HUES64 (cell line): ENCODE measurements around the gene CCDC6.
"Not testable (repeated sequence)": the region's sequence is repeated elsewhere in the genome, so short reads cannot be mapped to it uniquely, and the experiment has no call there.

Experiments
- H3K27ac ChIP-seq: 2 replicates; pipeline ENCODE4 v1.7.0; 2013; ENCODE audit warnings: low read depth, low read length, inconsistent platforms
- H3K27me3 ChIP-seq: 2 replicates; pipeline ENCODE4 v1.6.1; 2013; ENCODE audit warnings: mild to moderate bottlenecking, low read length; ENCODE audit not compliant: insufficient read depth
- H3K36me3 ChIP-seq: 2 replicates; pipeline ENCODE4 v1.6.1; 2013; ENCODE audit warnings: mild to moderate bottlenecking, low read length; ENCODE audit not compliant: insufficient read depth
- H3K4me1 ChIP-seq: 2 replicates; pipeline ENCODE4 v1.6.1; 2013; ENCODE audit warnings: mild to moderate bottlenecking, low read length, moderate library complexity; ENCODE audit not compliant: insufficient read depth
- H3K4me3 ChIP-seq: 2 replicates; pipeline ENCODE4 v1.5.1; 2013; ENCODE audit warnings: mild to moderate bottlenecking, low read length, moderate library complexity
- H3K9ac ChIP-seq: 2 replicates; pipeline ENCODE4 v1.6.1; 2013; ENCODE audit warnings: mild to moderate bottlenecking, low read depth, low read length
- H3K9me3 ChIP-seq: 2 replicates; pipeline ENCODE4 v1.6.1; 2013; ENCODE audit warnings: low read depth, low read length; ENCODE audit not compliant: insufficient read depth
- WGBS: fragments of 150-250, 120-280 bp; methylation state at CpG from one replicate; pipeline ENCODE4 v1.1.7; 2013; ENCODE audit warnings: missing lambda C conversion rate; 5-methylcytosine and 5-hydroxymethylcytosine counted together

CCDC6 gene

DNA sequence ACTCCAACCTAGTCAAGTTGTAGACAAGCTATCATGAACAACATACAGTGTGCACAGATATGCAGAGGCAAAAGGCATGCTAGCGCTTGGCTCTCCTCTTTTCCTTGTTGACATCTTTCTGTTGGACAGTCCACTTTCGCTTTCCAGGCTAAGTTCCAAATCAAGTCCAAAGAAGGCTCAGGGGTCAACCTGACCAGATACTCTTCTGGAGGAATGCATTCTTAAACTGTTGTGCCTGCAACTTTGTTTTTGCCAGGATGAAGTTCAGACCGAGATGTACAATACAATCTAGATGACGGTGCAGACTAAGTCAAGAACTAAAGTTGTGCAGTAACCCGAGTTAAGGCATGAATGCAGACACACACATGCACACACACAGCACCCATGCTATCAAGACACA, 117.4 kb downstream of the CCDC6 start:
- not testable (repeated sequence) for H3K27ac ChIP-seq, H3K27me3 ChIP-seq, H3K9me3 ChIP-seq, H3K4me1 ChIP-seq, H3K9ac ChIP-seq, H3K4me3 ChIP-seq
- WGBS, result 95% methylated on average over 5 of the region's 5 CpGs
- H3K36me3 ChIP-seq, result peaks cover 39% of the 10 kb centered on the region

DNA sequence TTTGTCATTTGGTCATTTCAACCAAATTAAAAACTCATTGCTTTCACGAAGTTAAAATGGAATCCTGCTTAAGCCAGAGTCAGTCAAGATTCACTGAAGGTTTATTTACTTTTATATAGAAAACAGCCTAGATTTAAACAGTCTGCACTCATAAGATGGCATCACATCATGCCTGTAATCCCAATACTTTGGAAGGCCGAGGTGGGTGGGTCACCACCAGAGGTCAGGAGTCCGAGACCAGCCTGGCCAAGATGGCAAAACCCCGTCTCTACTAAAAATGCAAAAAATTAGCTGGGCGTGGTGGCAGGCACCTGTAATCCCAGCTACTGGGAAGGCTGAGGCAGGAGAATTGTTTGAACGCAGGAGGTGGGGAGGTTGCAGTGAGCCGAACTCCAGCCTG, 119.3 kb downstream of the CCDC6 start:
- not testable (repeated sequence) for H3K27ac ChIP-seq, H3K4me3 ChIP-seq, H3K4me1 ChIP-seq, H3K9ac ChIP-seq, H3K9me3 ChIP-seq, H3K27me3 ChIP-seq
- peaks cover 20% of the 10 kb centered on the region for H3K36me3 ChIP-seq
- 86% methylated on average over 6 of the region's 7 CpGs for WGBS

DNA sequence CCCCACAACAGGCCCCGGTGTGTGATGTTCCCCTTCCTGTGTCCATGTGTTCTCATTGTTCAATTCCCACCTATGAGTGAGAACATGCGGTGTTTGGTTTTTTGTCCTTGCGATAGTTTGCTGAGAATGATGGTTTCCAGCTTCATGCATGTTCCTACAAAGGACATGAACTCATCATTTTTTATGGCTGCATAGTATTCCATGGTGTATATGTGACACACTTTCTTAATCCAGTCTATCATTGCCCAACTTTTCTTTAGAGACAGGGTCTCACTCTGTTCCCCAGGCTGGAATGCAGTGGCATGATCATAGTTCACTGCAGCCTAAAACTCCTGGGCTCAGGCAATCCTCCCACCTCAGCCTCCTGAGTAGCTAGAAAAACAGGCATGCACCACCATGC, 120.9 kb downstream of the CCDC6 start:
- H3K4me1 ChIP-seq, H3K27ac ChIP-seq, H3K36me3 ChIP-seq, H3K9me3 ChIP-seq, H3K27me3 ChIP-seq, H3K9ac ChIP-seq, H3K4me3 ChIP-seq: not testable (repeated sequence)
- no CpG with 5 or more reads among the region's 3 CpGs for WGBS

DNA sequence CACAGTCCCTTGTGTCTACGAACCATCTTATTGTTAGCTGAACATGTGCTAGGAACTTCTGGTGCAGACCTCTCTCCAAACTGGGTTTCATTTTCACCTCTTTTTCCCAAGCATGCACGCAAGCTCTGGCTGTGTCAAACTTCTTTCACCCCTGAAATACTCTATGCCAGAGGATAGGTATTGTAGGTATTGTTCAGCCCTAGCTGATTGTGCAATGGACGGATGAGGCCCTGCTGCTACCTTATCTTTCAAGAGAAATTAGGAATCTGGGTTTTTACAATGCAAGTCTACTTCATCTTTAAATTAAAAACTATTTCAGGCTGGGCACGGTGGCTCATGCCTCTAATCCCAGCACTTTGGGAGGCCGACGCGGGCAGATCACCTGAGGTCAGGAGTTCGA, 124.8 kb downstream of the CCDC6 start:
- WGBS, result 91% methylated on average over 8 of the region's 8 CpGs
- no peaks in the 10 kb centered on the region for H3K36me3 ChIP-seq
- no peaks in the 10 kb centered on the region for H3K4me1 ChIP-seq
- H3K4me3 ChIP-seq, result no peak overlapping the region
- H3K27ac ChIP-seq, result no peak overlapping the region
- H3K9me3 ChIP-seq, result peaks cover 11% of the 10 kb centered on the region
- H3K27me3 ChIP-seq, result no peaks in the 10 kb centered on the region
- H3K9ac ChIP-seq, result no peak overlapping the region

DNA sequence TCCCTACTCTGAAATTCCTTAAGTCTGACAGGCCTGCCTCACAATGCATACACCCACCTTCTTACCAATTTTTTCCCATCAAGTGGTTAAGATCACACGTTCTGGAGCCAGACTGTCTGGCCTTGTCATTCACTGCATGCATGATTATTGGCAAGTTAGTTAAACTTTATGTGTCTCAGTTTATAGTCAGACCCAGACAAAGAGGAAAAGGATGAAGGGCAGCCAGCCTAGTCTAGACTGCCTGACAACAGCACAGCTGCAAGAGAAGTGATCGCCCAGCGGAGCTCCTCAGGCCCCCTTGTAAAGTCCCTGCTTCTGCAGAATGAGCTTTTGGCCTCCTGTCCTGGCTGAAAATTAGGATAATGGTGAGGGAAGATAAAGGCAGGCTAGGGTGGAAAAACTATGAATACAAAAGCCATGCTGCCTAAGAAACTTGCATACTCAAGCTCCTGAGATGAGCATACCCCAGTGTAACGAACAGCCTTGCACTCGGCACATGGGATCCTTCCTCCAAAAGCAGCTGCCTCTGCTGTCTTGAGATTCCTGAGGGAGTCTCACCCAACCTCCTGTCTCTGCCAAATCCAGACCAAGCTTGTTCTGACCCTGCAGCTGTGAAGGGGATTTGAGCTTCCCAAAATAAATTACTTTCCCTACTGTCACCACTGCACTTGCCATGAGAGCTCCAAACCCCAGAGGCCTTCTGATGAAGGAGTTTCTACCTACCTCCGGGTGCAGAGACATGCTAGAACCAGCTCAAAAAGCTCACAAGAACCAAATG, 126.4 kb downstream of the CCDC6 start:
- no peaks in the 10 kb centered on the region for H3K36me3 ChIP-seq
- no peak overlapping the region for H3K27ac ChIP-seq
- no peak overlapping the region for H3K9ac ChIP-seq
- H3K27me3 ChIP-seq, result no peaks in the 10 kb centered on the region
- 94% methylated on average over 6 of the region's 6 CpGs for WGBS
- no peaks in the 10 kb centered on the region for H3K4me1 ChIP-seq
- H3K9me3 ChIP-seq, result peaks cover 19% of the 10 kb centered on the region
- H3K4me3 ChIP-seq, result no peak overlapping the region

DNA sequence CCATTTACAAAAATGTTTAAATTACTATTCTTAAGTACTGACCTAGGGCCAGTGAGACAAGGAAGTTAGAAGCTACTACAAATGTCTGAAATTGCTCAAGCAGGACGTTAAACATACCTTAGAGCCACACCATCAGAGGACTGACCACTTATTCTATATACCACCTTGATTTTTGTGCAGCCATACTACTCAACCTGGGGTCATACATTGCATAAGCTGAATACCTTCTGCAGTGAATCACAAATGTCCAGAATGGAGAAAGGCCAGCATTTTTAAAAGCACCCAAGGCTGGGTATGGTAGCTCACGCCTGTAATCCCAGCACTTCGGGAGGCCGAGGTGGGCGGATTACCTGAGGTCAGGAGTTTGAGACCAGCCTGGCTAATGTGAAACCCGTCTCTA, 131.9 kb downstream of the CCDC6 start:
- H3K9me3 ChIP-seq, result peaks cover 39% of the 10 kb centered on the region
- H3K36me3 ChIP-seq, result no peaks in the 10 kb centered on the region
- no peak overlapping the region for H3K27ac ChIP-seq
- H3K4me1 ChIP-seq, result no peaks in the 10 kb centered on the region
- H3K27me3 ChIP-seq, result no peaks in the 10 kb centered on the region
- no peak overlapping the region for H3K4me3 ChIP-seq
- 94% methylated on average over 6 of the region's 6 CpGs for WGBS
- H3K9ac ChIP-seq, result no peak overlapping the region

DNA sequence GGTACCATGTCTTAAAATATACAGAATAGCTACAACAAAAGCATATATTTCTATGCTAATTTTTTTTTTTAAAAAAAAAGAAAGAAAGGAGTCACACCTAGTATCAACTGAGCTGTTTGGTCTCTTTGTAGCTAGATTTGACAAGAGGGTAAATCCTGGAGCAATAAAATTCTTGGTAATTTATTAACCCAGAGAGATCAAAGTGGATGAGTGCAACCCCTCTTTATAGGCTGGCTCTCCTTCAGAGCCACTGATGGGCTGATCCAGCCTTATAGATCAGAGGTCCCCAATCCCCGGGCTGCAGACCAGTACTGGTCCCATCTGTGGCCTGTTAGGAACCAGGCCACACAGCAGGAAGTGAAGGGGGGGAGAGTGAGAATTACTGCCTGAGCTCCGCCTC, 133.3 kb downstream of the CCDC6 start:
- no peak overlapping the region for H3K4me3 ChIP-seq
- 98% methylated on average over 2 of the region's 2 CpGs for WGBS
- peaks cover 39% of the 10 kb centered on the region for H3K9me3 ChIP-seq
- no peak overlapping the region for H3K9ac ChIP-seq
- H3K27ac ChIP-seq, result no peak overlapping the region
- H3K27me3 ChIP-seq, result no peaks in the 10 kb centered on the region
- no peaks in the 10 kb centered on the region for H3K4me1 ChIP-seq
- H3K36me3 ChIP-seq, result no peaks in the 10 kb centered on the region

DNA sequence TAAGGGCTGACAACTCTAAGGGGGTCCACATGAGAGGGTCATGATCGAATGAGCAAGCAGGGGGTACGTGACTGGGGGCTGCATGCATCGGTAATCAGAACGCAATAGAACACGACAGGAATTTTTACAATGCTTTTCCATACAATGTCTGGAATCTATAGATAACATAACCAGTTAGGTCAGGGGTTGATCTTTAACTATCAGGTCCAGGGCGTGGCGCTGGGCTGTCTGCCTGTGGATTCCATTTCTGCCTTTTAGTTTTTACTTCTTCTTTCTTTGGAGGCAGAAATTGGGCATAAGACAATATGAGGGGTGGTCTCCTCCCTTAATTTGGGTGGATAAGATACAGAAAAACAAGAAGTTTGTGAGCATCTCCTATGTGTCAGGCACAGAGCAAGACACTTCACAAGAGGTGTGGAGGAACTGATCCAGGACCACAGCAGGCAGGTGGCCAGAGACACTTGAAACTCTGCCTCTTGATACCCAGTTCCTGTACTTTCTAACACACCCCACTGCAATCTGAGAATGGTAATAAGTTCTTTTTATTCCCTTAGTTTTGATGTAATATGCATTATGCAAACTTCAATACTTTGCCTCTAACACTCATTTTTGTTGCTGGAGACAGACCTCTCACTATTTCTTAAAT, 135.1 kb downstream of the CCDC6 start:
- H3K36me3 ChIP-seq, result no peaks in the 10 kb centered on the region
- H3K9me3 ChIP-seq, result peaks cover 26% of the 10 kb centered on the region
- no peaks in the 10 kb centered on the region for H3K4me1 ChIP-seq
- H3K4me3 ChIP-seq, result no peak overlapping the region
- no peak overlapping the region for H3K9ac ChIP-seq
- 98% methylated on average over 7 of the region's 7 CpGs for WGBS
- no peak overlapping the region for H3K27ac ChIP-seq
- H3K27me3 ChIP-seq, result no peaks in the 10 kb centered on the region

DNA sequence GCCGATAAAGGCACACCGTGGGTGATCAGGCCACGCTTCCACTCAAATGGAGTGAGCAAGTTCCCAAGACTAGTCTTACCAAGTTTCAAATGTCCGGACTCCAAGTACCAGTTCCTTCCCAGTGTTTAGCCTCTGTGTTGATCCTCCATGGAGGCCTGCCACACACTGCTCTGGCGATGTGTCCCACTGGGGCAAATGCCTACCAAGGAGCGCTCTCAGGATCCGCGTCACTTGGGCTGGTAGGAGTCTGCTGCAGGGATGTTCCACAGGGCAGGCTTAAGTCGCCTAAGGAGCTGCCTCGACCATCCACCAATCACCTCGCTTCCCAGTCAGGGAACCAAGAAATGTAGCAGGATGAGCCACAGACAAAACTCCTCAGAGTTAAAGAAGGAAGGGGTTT, 135.7 kb downstream of the CCDC6 start:
- H3K27me3 ChIP-seq, result no peaks in the 10 kb centered on the region
- no peak overlapping the region for H3K9ac ChIP-seq
- H3K4me1 ChIP-seq, result no peaks in the 10 kb centered on the region
- WGBS, result 95% methylated on average over 11 of the region's 11 CpGs
- H3K27ac ChIP-seq, result no peak overlapping the region
- H3K9me3 ChIP-seq, result peaks cover 21% of the 10 kb centered on the region
- H3K4me3 ChIP-seq, result no peak overlapping the region
- H3K36me3 ChIP-seq, result no peaks in the 10 kb centered on the region

DNA sequence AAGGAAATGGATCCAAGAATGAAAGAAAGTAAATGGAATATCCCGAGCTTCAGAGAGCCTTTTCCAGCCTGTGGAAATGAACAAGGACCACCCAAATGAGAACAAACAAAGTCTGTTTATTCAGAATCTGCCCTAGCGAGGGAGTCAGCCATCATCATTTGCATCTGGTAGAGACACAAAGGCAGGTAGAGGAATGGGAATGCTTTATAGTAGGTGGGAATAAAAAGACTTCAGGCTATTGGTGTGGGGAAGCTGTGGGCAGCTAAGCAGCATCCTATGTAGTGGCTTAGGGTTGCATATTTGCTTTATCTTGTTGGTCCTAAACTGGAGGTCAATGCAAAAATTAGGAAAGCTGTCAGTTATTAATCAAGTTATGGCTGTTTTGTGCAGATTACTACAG, 143.9 kb downstream of the CCDC6 start:
- Histone ChIP-seq H3K9me3 (peaks cover 4% of the 10 kb centered on the region; the same call in 1 of the 2 replicates), H3K27me3 (no peaks in the 10 kb centered on the region), H3K36me3 (no peaks in the 10 kb centered on the region), H3K27ac (no peak overlapping the region), H3K4me1 (peaks cover 6% of the 10 kb centered on the region; the same call in 1 of the 2 replicates), H3K4me3 (no peak overlapping the region), H3K9ac (no peak overlapping the region)
- 47% methylated on average over 2 of the region's 2 CpGs for WGBS

DNA sequence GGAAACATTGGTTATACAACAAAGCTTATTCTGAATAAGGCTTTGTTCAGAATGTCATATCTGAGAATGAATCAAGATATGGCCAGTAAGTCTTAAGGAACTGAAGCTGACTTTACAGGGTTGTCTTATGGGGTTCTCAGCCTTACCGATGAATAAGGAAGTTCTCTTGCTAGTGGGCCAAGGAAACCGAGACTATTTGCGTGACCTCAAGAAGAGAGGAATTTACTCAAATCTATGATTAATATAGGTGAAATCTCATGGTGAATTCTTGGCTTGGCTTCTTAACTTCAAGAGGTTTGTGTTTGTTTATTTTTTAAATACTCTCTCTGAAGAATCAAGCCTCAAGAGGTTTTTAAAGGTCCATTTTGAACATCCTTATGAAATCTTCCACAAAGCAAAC, 148.4 kb downstream of the CCDC6 start:
- Histone ChIP-seq H3K9me3 (peaks cover 4% of the 10 kb centered on the region; the same call in 1 of the 2 replicates), H3K27me3 (no peaks in the 10 kb centered on the region), H3K4me3 (no peak overlapping the region), H3K4me1 (peaks cover 12% of the 10 kb centered on the region; the same call in 1 of the 2 replicates), H3K36me3 (no peaks in the 10 kb centered on the region), H3K9ac (no peak overlapping the region), H3K27ac (no peak overlapping the region)
- WGBS, result 90% methylated on average over 3 of the region's 3 CpGs
